Left ventricle myocardium inferior (tissue), 1 donor: ENCODE data around the gene GUCA2B. TPM values are rescaled to one million over a fixed set of nuclear protein-coding genes. Genes with fewer than 3 reads are reported as not detected.

Experiments used
- DNase-seq: peaks from one replicate; pipeline ENCODE4 v3.0.0-alpha.2; 2020
- H3K27ac ChIP-seq: fragments of 200-600 bp; replicated peaks from 2 replicates; pipeline ENCODE4 v1.8.0; 2021
- H3K27me3 ChIP-seq: fragments of 200-600 bp; 2 replicates; pipeline ENCODE4 v1.8.0; 2021; ENCODE audit warnings: low read depth
- H3K36me3 ChIP-seq: fragments of 200-600 bp; 2 replicates; pipeline ENCODE4 v1.8.0; 2021
- H3K4me1 ChIP-seq: fragments of 200-600 bp; 2 replicates; pipeline ENCODE4 v1.8.0; 2021
- H3K4me3 ChIP-seq: fragments of 200-600 bp; 2 replicates; pipeline ENCODE4 v1.8.0; 2021; ENCODE audit warnings: mild to moderate bottlenecking, moderate library complexity
- H3K9me3 ChIP-seq: fragments of 200-600 bp; replicated peaks from 2 replicates; pipeline ENCODE4 v1.8.0; 2021
- CTCF ChIP-seq: fragments of 200-600 bp; IDR thresholded peaks from 2 replicates; pipeline ENCODE4 v1.8.0; 2021; ENCODE audit warnings: antibody characterized with exemption, mild to moderate bottlenecking, borderline replicate concordance
- intact Hi-C: fragments of 100-400 bp; cut with micrococcal nuclease; formaldehyde crosslinking; loops from one replicate; pipeline ENCODE4 v1.11.0; 2022
- total RNA-seq: library from RNA; stranded (reverse); fragmentation: NEBNext Ultra II Directional; extraction: Animal tissue kit (Norgen Biotek cat#: 25700); gene quantifications from one replicate; pipeline ENCODE4 v1.2.1, GENCODE V29; 2021
- donor health status: DM: no; HTN: yes; CAD: no; lungs with severe emphysema.

Gene GUCA2B
- total RNA-seq, 1 donor from 2014 or later, result not detected

GRCh38 chr1:42168391-42168670, 15.1 kb downstream of the GUCA2B start:
- Histone ChIP-seq H3K27me3 (no peaks in the 10 kb centered on the region), H3K4me3 (no peak overlapping the region), H3K36me3 (no peaks in the 10 kb centered on the region), H3K9me3 (no peaks in the 10 kb centered on the region), H3K27ac (no peak overlapping the region), H3K4me1 (peaks cover 69% of the 10 kb centered on the region)
- no peak for DNase-seq
- intact Hi-C loops, result no loop called here
- TF ChIP-seq CTCF, result no peak

- no peak overlapping the region for H3K27ac ChIP-seq
- no peak for DNase-seq
- H3K4me1 ChIP-seq, result peaks cover 69% of the 10 kb centered on the region
- intact Hi-C loops, result no loop called here
- TF ChIP-seq CTCF, result no peak
- H3K27me3 ChIP-seq, result no peaks in the 10 kb centered on the region
- H3K36me3 ChIP-seq, result no peaks in the 10 kb centered on the region
- H3K9me3 ChIP-seq, result no peaks in the 10 kb centered on the region
- H3K4me3 ChIP-seq, result no peak overlapping the region
Observed at GRCh38 chr1:42168763-42169162, 15.6 kb downstream of the GUCA2B start.

- peaks cover 55% of the 10 kb centered on the region for H3K4me1 ChIP-seq
- DNase-seq, result no peak
- no peaks in the 10 kb centered on the region for H3K9me3 ChIP-seq
- intact Hi-C loops, result no loop called here
- H3K36me3 ChIP-seq, result no peaks in the 10 kb centered on the region
- peak overlapping the region; percentile 95 for H3K27ac ChIP-seq
- H3K27me3 ChIP-seq, result no peaks in the 10 kb centered on the region
- no peak for TF ChIP-seq CTCF
- no peak overlapping the region for H3K4me3 ChIP-seq
Observed at GRCh38 chr1:42170779-42171621, 17.8 kb downstream of the GUCA2B start.

GRCh38 chr1:42171679-42172266, 18.6 kb downstream of the GUCA2B start:
- Histone ChIP-seq H3K9me3 (no peaks in the 10 kb centered on the region), H3K4me1 (peaks cover 49% of the 10 kb centered on the region), H3K4me3 (no peak overlapping the region), H3K27me3 (no peaks in the 10 kb centered on the region), H3K36me3 (no peaks in the 10 kb centered on the region), H3K27ac (peak overlapping the region; percentile 95)
- intact Hi-C loops, result no loop called here
- DNase-seq, result no peak
- no peak for TF ChIP-seq CTCF

GRCh38 chr1:42172381-42173133, 19.3 kb downstream of the GUCA2B start:
- Histone ChIP-seq H3K27me3 (no peaks in the 10 kb centered on the region), H3K27ac (peak overlapping the region; percentile 95), H3K4me3 (no peak overlapping the region), H3K4me1 (peaks cover 49% of the 10 kb centered on the region), H3K9me3 (no peaks in the 10 kb centered on the region), H3K36me3 (no peaks in the 10 kb centered on the region)
- peak; percentile 64 for DNase-seq
- TF ChIP-seq CTCF, result no peak
- intact Hi-C loops, result no loop called here
